Mucosa of stomach (tissue), 1 donor: ENCODE data around the gene BMP10.

Source experiments
- H3K27me3 ChIP-seq: one replicate; pipeline ENCODE4 v1.7.0; 2013; ENCODE audit warnings: mild to moderate bottlenecking, low read length; ENCODE audit not compliant: control insufficient read depth, insufficient read depth
- H3K36me3 ChIP-seq: one replicate; pipeline ENCODE4 v1.7.0; 2013; ENCODE audit warnings: low read length; ENCODE audit not compliant: control insufficient read depth, insufficient read depth
- H3K4me1 ChIP-seq: one replicate; pipeline ENCODE4 v1.7.0; 2013; ENCODE audit warnings: mild to moderate bottlenecking, low read length; ENCODE audit not compliant: control insufficient read depth, insufficient read depth
- H3K4me3 ChIP-seq: one replicate; pipeline ENCODE4 v1.7.0; 2013; ENCODE audit warnings: low read length
- H3K9ac ChIP-seq: one replicate; pipeline ENCODE4 v1.7.0; 2013; ENCODE audit warnings: mild to moderate bottlenecking, low read length, moderate library complexity
- H3K9me3 ChIP-seq: one replicate; pipeline ENCODE4 v1.7.0; 2013; ENCODE audit warnings: mild to moderate bottlenecking, low read length, moderate library complexity; ENCODE audit not compliant: control insufficient read depth
- donor health status: Pancreatic carcinoma.

Gene BMP10

DNA sequence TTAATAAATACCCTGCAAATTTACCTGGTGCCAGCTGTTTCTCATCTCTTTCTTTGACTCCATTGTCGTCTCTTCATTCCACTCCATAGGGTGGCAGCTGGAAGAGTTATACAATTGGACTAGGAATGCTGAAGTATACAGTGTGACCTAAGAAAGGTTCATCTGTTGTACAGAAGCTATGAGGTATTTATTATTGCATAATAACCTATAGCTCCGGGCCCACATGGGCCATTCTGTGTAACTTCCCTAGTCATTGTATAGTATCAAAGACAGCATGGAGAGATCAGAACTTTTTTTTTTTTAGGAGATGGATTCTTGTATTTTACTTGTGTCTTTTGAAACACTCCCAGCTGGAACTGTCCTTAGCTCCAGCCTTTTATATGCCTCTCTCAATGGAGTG is 26.2 kb downstream of the BMP10 start:
- Histone ChIP-seq H3K9ac (no peak overlapping the region), H3K27me3 (no peaks in the 10 kb centered on the region), H3K36me3 (no peaks in the 10 kb centered on the region), H3K9me3 (no peaks in the 10 kb centered on the region), H3K4me3 (no peak overlapping the region), H3K4me1 (peaks cover 6% of the 10 kb centered on the region)

- H3K9ac ChIP-seq, result no peak overlapping the region
- H3K9me3 ChIP-seq, result no peaks in the 10 kb centered on the region
- H3K4me1 ChIP-seq, result no peaks in the 10 kb centered on the region
- H3K27me3 ChIP-seq, result no peaks in the 10 kb centered on the region
- no peaks in the 10 kb centered on the region for H3K36me3 ChIP-seq
- H3K4me3 ChIP-seq, result no peak overlapping the region
These were observed 31.9 kb downstream of the BMP10 start for GRCh38 chr2:68839260-68839833.

GRCh38 chr2:68838641-68839040 is 32.6 kb downstream of the BMP10 start:
- no peaks in the 10 kb centered on the region for H3K27me3 ChIP-seq
- H3K36me3 ChIP-seq, result no peaks in the 10 kb centered on the region
- no peak overlapping the region for H3K4me3 ChIP-seq
- H3K4me1 ChIP-seq, result no peaks in the 10 kb centered on the region
- H3K9me3 ChIP-seq, result no peaks in the 10 kb centered on the region
- no peak overlapping the region for H3K9ac ChIP-seq

DNA sequence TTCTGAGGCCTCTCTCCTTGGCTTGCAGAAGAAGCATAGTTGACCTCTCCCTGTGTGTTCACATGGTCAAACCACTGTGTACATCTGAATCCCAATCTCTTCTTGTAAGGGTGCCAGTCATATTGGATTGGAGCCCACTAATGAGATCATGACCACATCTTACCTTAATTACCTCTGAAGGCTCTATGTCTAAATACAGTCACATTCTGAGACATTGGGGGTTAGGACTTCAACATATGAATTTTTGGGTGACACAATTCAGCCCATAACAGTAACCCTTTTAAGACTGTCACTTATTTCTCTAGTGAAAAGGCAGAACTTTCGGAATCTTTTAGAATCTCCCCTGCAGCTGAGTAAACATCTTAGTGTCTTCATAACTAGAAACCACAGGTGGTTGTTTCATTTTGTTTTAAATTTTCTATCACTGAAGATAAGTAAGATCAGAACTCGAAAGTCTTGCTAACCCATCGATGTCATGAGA is 33.3 kb downstream of the BMP10 start:
- H3K9me3 ChIP-seq, result no peaks in the 10 kb centered on the region
- H3K36me3 ChIP-seq, result no peaks in the 10 kb centered on the region
- H3K27me3 ChIP-seq, result no peaks in the 10 kb centered on the region
- H3K4me1 ChIP-seq, result no peaks in the 10 kb centered on the region
- H3K4me3 ChIP-seq, result no peak overlapping the region
- H3K9ac ChIP-seq, result no peak overlapping the region

- H3K9me3 ChIP-seq, result no peaks in the 10 kb centered on the region
- H3K4me1 ChIP-seq, result no peaks in the 10 kb centered on the region
- no peaks in the 10 kb centered on the region for H3K27me3 ChIP-seq
- no peak overlapping the region for H3K4me3 ChIP-seq
- H3K36me3 ChIP-seq, result no peaks in the 10 kb centered on the region
- H3K9ac ChIP-seq, result no peak overlapping the region
These were observed 33.9 kb downstream of the BMP10 start for GRCh38 chr2:68837164-68837860.

- Histone ChIP-seq H3K4me3 (no peak overlapping the region), H3K4me1 (peaks cover 7% of the 10 kb centered on the region), H3K36me3 (no peaks in the 10 kb centered on the region), H3K27me3 (no peaks in the 10 kb centered on the region), H3K9me3 (no peaks in the 10 kb centered on the region), H3K9ac (no peak overlapping the region)
These were observed 35.6 kb downstream of the BMP10 start for GRCh38 chr2:68835621-68836020.

GRCh38 chr2:68834737-68835376 is 36.3 kb downstream of the BMP10 start:
- Histone ChIP-seq H3K9ac (no peak overlapping the region), H3K36me3 (no peaks in the 10 kb centered on the region), H3K4me3 (no peak overlapping the region), H3K4me1 (peaks cover 9% of the 10 kb centered on the region), H3K27me3 (no peaks in the 10 kb centered on the region), H3K9me3 (no peaks in the 10 kb centered on the region)

GRCh38 chr2:68833162-68833561 is 38.0 kb downstream of the BMP10 start:
- H3K9ac ChIP-seq, result no peak overlapping the region
- no peaks in the 10 kb centered on the region for H3K36me3 ChIP-seq
- H3K9me3 ChIP-seq, result no peaks in the 10 kb centered on the region
- no peak overlapping the region for H3K4me3 ChIP-seq
- H3K4me1 ChIP-seq, result peaks cover 24% of the 10 kb centered on the region
- H3K27me3 ChIP-seq, result no peaks in the 10 kb centered on the region

- Histone ChIP-seq H3K4me1 (peaks cover 24% of the 10 kb centered on the region), H3K4me3 (no peak overlapping the region)
These were observed 38.8 kb downstream of the BMP10 start for GRCh38 chr2:68832233-68832869.

GRCh38 chr2:68831686-68832232 is 39.4 kb downstream of the BMP10 start:
- no peaks in the 10 kb centered on the region for H3K36me3 ChIP-seq
- peaks cover 24% of the 10 kb centered on the region for H3K4me1 ChIP-seq
- H3K9me3 ChIP-seq, result no peaks in the 10 kb centered on the region
- H3K4me3 ChIP-seq, result no peak overlapping the region
- H3K9ac ChIP-seq, result no peak overlapping the region
- no peaks in the 10 kb centered on the region for H3K27me3 ChIP-seq

More at GRCh38 chr2:68832233-68832869, 38.8 kb downstream of the BMP10 start:
- H3K27me3 ChIP-seq, result no peaks in the 10 kb centered on the region
- no peaks in the 10 kb centered on the region for H3K36me3 ChIP-seq
- no peak overlapping the region for H3K9ac ChIP-seq
- no peaks in the 10 kb centered on the region for H3K9me3 ChIP-seq

DNA sequence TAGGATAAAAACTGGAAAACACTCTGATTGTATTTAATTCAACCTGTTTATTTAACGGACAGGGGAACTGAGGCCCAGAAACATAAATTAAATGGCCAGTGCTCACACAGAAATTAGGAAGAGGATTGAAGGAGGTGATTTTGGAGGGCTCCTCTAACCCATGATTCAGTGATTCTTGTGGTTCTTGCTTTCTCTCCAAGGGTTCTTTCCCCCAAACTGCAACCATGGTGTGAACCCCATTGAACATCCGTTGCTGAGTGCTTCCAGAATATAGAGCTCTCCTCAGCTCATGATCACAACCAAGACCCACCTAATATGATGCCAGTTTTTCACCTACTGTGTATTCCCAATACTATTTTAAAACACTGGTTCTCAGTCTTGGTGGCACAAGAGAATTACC is 41.4 kb downstream of the BMP10 start:
- Histone ChIP-seq H3K27me3 (no peaks in the 10 kb centered on the region), H3K36me3 (no peaks in the 10 kb centered on the region), H3K4me3 (no peak overlapping the region), H3K4me1 (peaks cover 24% of the 10 kb centered on the region), H3K9me3 (no peaks in the 10 kb centered on the region), H3K9ac (no peak overlapping the region)
